Measurements from ENCODE around the gene SPG21. TPM values are rescaled to one million over a fixed set of nuclear protein-coding genes. Genes with fewer than 3 reads are reported as not detected.

The SPG21 gene
- total and polyA plus RNA-seq, 2 of the 13 experiments (the other 11 are each of a cell fraction or from before 2014, with no cell fraction given): 36.7 to 42.4 TPM

GRCh38 chr15:65032801-65033537, 43.3 kb upstream of the SPG21 start (continued):
- TF ChIP-seq ZNF280D (CRISPR knock-in tag; IDR thresholded peaks at IDR 0.05) (0 out of 2 replicates have a peak, but pooled peaks have one; percentile 60), TEAD2 (CRISPR knock-in tag; IDR thresholded peaks at IDR 0.05) (no peak), ZNF713 (CRISPR knock-in tag; IDR thresholded peaks at IDR 0.05) (no peak), ZNF124 (CRISPR knock-in tag; IDR thresholded peaks at IDR 0.05) (no peak), ZNF569 (CRISPR knock-in tag; IDR thresholded peaks at IDR 0.05; ENCODE audit: borderline replicate concordance) (no peak), ZNF101 (CRISPR knock-in tag; IDR thresholded peaks at IDR 0.05; ENCODE audit: borderline replicate concordance, low read depth) (no peak), ISL2 (CRISPR knock-in tag; IDR thresholded peaks at IDR 0.05) (no peak), JDP2 (CRISPR knock-in tag; IDR thresholded peaks at IDR 0.05; ENCODE audit: borderline replicate concordance) (no peak), KLF9 (CRISPR knock-in tag; IDR thresholded peaks at IDR 0.05; ENCODE audit: low read depth) (no peak), BHLHE40 (IDR thresholded peaks at IDR 0.05; ENCODE audit: low read length) (0 out of 2 replicates have a peak, but pooled peaks have one; percentile 28), POLR2G (IDR thresholded peaks at IDR 0.05; ENCODE audit: low read depth, low read length) (no peak), MXD4 (CRISPR knock-in tag; IDR thresholded peaks at IDR 0.05) (peak; percentile 65; the same call in 1 of the 2 replicates), YEATS2 (CRISPR knock-in tag; IDR thresholded peaks at IDR 0.05; ENCODE audit: borderline replicate concordance) (peak; percentile 67; the same call in 1 of the 2 replicates), ZNF772 (CRISPR knock-in tag; IDR thresholded peaks at IDR 0.05) (0 out of 2 replicates have a peak, but pooled peaks have one; percentile 75), MXD3 (CRISPR knock-in tag; IDR thresholded peaks at IDR 0.05) (peak; percentile 61; the same call in 1 of the 2 replicates), MBNL3 (CRISPR knock-in tag; conservative IDR thresholded peaks at IDR 0.05) (no peak), ZNF558 (CRISPR knock-in tag; IDR thresholded peaks at IDR 0.05; ENCODE audit: borderline replicate concordance) (no peak), ZNF263 (CRISPR knock-in tag; IDR thresholded peaks at IDR 0.05) (no peak), HNF1A (IDR thresholded peaks at IDR 0.05; ENCODE audit: low read depth) (no peak), HNF1A (CRISPR knock-in tag; IDR thresholded peaks at IDR 0.05; ENCODE audit: borderline replicate concordance) (no peak)
